OCI-LY1 (cell line): ENCODE data around the gene SSC4D.
A peak's percentile ranks its signal among the peaks of the same experiment; 100 is the strongest.
"Not testable (repeated sequence)": the region's sequence is repeated elsewhere in the genome, so short reads cannot be mapped to it uniquely, and the experiment has no call there.

Source experiments
- H2AFZ ChIP-seq: fragments of 200-600 bp; sonication (generic), shearing (Covaris generic); 2 replicates; pipeline ENCODE4 v1.6.0; 2014; ENCODE audit warnings: antibody characterized with exemption, mild to moderate bottlenecking, low read length
- H3F3A ChIP-seq: fragments of 200-600 bp; sonication (generic), shearing (Covaris generic); 2 replicates; pipeline ENCODE4 v1.6.0; 2014; ENCODE audit warnings: mild to moderate bottlenecking, antibody characterized with exemption, low read length, moderate library complexity; ENCODE audit not compliant: insufficient read depth
- H3K27ac ChIP-seq: fragments of 200-600 bp; sonication (generic); 2 replicates; pipeline ENCODE4 v1.5.1; 2014; ENCODE audit warnings: low read length, mixed run types, mild to moderate bottlenecking, low read depth; ENCODE audit not compliant: poor library complexity, severe bottlenecking
- H3K27me3 ChIP-seq: fragments of 200-600 bp; sonication (generic); 2 replicates; pipeline ENCODE4 v1.6.0; 2014; ENCODE audit warnings: antibody characterized with exemption, mild to moderate bottlenecking, low read length, moderate library complexity; ENCODE audit not compliant: insufficient read depth
- H3K36me3 ChIP-seq: fragments of 200-600 bp; sonication (generic); 2 replicates; pipeline ENCODE4 v1.6.1; 2014; ENCODE audit warnings: mild to moderate bottlenecking, antibody characterized with exemption, low read length, moderate library complexity, mixed read lengths; ENCODE audit not compliant: insufficient read depth
- H3K4me1 ChIP-seq: fragments of 200-600 bp; sonication (generic); 2 replicates; pipeline ENCODE4 v1.5.1; 2014; ENCODE audit warnings: mild to moderate bottlenecking, low read length, moderate library complexity; ENCODE audit not compliant: insufficient read depth, severe bottlenecking
- H3K4me2 ChIP-seq: fragments of 200-600 bp; sonication (generic), shearing (Covaris generic); 2 replicates; pipeline ENCODE4 v1.6.1; 2014; ENCODE audit warnings: low read length
- H3K4me3 ChIP-seq: fragments of 200-600 bp; sonication (generic); 2 replicates; pipeline ENCODE4 v1.5.1; 2014; ENCODE audit warnings: low read length, low read depth, mild to moderate bottlenecking, mixed read lengths; ENCODE audit not compliant: poor library complexity, severe bottlenecking
- H3K79me2 ChIP-seq: fragments of 200-600 bp; shearing (Covaris generic); 2 replicates; pipeline ENCODE4 v1.6.1; 2016; ENCODE audit warnings: mixed run types, low read length, mixed read lengths; ENCODE audit not compliant: insufficient read depth
- H3K9ac ChIP-seq: fragments of 200-600 bp; sonication (generic), shearing (Covaris generic); 2 replicates; pipeline ENCODE4 v1.6.1; 2014; ENCODE audit warnings: mild to moderate bottlenecking, low read length, mixed read lengths
- H3K9me2 ChIP-seq: fragments of 200-600 bp; sonication (generic), shearing (Covaris generic); 2 replicates; pipeline ENCODE4 v1.6.1; 2014; ENCODE audit warnings: low read depth, mild to moderate bottlenecking, low read length, mixed read lengths
- H3K9me3 ChIP-seq: fragments of 200-600 bp; shearing (Covaris generic); 2 replicates; pipeline ENCODE4 v1.6.1; 2014; ENCODE audit warnings: low read length, mixed read lengths
- H4K20me1 ChIP-seq: fragments of 200-600 bp; sonication (generic), shearing (Covaris generic); 2 replicates; pipeline ENCODE4 v1.6.0; 2016; ENCODE audit warnings: mild to moderate bottlenecking, low read length; ENCODE audit not compliant: insufficient read depth
- CTCF ChIP-seq: fragments of 200-600 bp; sonication (generic), shearing (Covaris generic); IDR thresholded peaks from 2 replicates; pipeline ENCODE4 v1.5.1; 2017; ENCODE audit warnings: mild to moderate bottlenecking, antibody characterized with exemption, low read length, moderate library complexity, mixed read lengths
- EZH2 ChIP-seq: fragments of 200-600 bp; sonication (generic), shearing (Covaris generic); IDR thresholded peaks from 2 replicates; pipeline ENCODE4 v1.8.0; 2017; ENCODE audit warnings: borderline replicate concordance, mixed run types, mild to moderate bottlenecking, antibody characterized with exemption, low read length, moderate library complexity, mixed read lengths

Gene SSC4D

GRCh38 chr7:76409537-76409936 lies at the start of gene SSC4D:
SSC4D (minus strand) TSS chr7:76409697; CDS start chr7:76404439, 5,258 bp downstream.
- Histone ChIP-seq H3F3A (no peaks in the 10 kb centered on the region), H2AFZ (no peak within 1 kb of the TSS), H3K36me3 (no peaks in the 10 kb centered on the region), H3K79me2 (no peaks in the 10 kb centered on the region), H3K27me3 (peaks cover 16% of the 10 kb centered on the region; the same call in 1 of the 2 replicates), H3K9ac (no peak within 1 kb of the TSS), H4K20me1 (no peaks in the 10 kb centered on the region), H3K4me2 (no peak within 1 kb of the TSS), H3K4me3 (no peak within 1 kb of the TSS), H3K9me3 (no peaks in the 10 kb centered on the region), H3K4me1 (no peaks in the 10 kb centered on the region), H3K27ac (no peak within 1 kb of the TSS), H3K9me2 (no peaks in the 10 kb centered on the region)
- TF ChIP-seq EZH2 (no peak), CTCF (no peak)

GRCh38 chr7:76458504-76458903 lies 49.0 kb upstream of the SSC4D start:
- not testable (repeated sequence) for H4K20me1 ChIP-seq, H3K27me3 ChIP-seq, H3K4me1 ChIP-seq, H3K79me2 ChIP-seq, H3K4me3 ChIP-seq, H3K36me3 ChIP-seq, H2AFZ ChIP-seq, H3K4me2 ChIP-seq, H3K9ac ChIP-seq, H3F3A ChIP-seq, H3K27ac ChIP-seq, H3K9me3 ChIP-seq, H3K9me2 ChIP-seq

GRCh38 chr7:76457017-76457416 lies 47.5 kb upstream of the SSC4D start:
- not testable (repeated sequence) for H3K27me3 ChIP-seq, H3K9me3 ChIP-seq

GRCh38 chr7:76445577-76446008 lies 36.1 kb upstream of the SSC4D start:
- H3K36me3 ChIP-seq, H3K9me3 ChIP-seq, H4K20me1 ChIP-seq, H3K9ac ChIP-seq, H3K9me2 ChIP-seq, H2AFZ ChIP-seq, H3K27me3 ChIP-seq, H3K4me3 ChIP-seq, H3F3A ChIP-seq, H3K79me2 ChIP-seq: not testable (repeated sequence)
- peak overlapping the region; percentile 68 for H3K27ac ChIP-seq
- peaks cover 15% of the 10 kb centered on the region for H3K4me1 ChIP-seq
- peak overlapping the region; percentile 19 for H3K4me2 ChIP-seq

More at GRCh38 chr7:76457017-76457416, 47.5 kb upstream of the SSC4D start:
- H3K4me3 ChIP-seq, H3K9me2 ChIP-seq, H3K79me2 ChIP-seq, H3K9ac ChIP-seq, H3K36me3 ChIP-seq, H3F3A ChIP-seq, H3K4me1 ChIP-seq, H4K20me1 ChIP-seq, H3K27ac ChIP-seq, H3K4me2 ChIP-seq, H2AFZ ChIP-seq: not testable (repeated sequence)

GRCh38 chr7:76443846-76444245 lies 34.3 kb upstream of the SSC4D start:
- not testable (repeated sequence) for H3K4me2 ChIP-seq
- H3K27ac ChIP-seq, result peak overlapping the region; percentile 51
- H3K4me1 ChIP-seq, result peaks cover 15% of the 10 kb centered on the region

GRCh38 chr7:76442664-76443446 lies 33.4 kb upstream of the SSC4D start:
- not testable (repeated sequence) for H3K27me3 ChIP-seq, H3K4me3 ChIP-seq, H2AFZ ChIP-seq, H3K9me3 ChIP-seq, H3K9me2 ChIP-seq, H3K4me2 ChIP-seq, H3K9ac ChIP-seq, H3K79me2 ChIP-seq, H3F3A ChIP-seq, H4K20me1 ChIP-seq, H3K36me3 ChIP-seq, H3K27ac ChIP-seq
- H3K4me1 ChIP-seq, result peaks cover 15% of the 10 kb centered on the region

More at GRCh38 chr7:76443846-76444245, 34.3 kb upstream of the SSC4D start:
- H2AFZ ChIP-seq, H3K9ac ChIP-seq, H3K27me3 ChIP-seq, H3K79me2 ChIP-seq, H3F3A ChIP-seq, H3K9me3 ChIP-seq, H3K4me3 ChIP-seq, H3K9me2 ChIP-seq, H4K20me1 ChIP-seq, H3K36me3 ChIP-seq: not testable (repeated sequence)

- not testable (repeated sequence) for H3K27ac ChIP-seq, H4K20me1 ChIP-seq, H3K9me3 ChIP-seq, H3K27me3 ChIP-seq, H3K36me3 ChIP-seq, H3K79me2 ChIP-seq, H3K4me2 ChIP-seq, H2AFZ ChIP-seq, H3K9me2 ChIP-seq, H3K4me3 ChIP-seq, H3F3A ChIP-seq, H3K9ac ChIP-seq
- peaks cover 15% of the 10 kb centered on the region for H3K4me1 ChIP-seq
These were observed 32.3 kb upstream of the SSC4D start for GRCh38 chr7:76441792-76442191.
